HepG2 (cell line): ENCODE measurements around the gene ARL15. TPM values are rescaled to one million over a fixed set of nuclear protein-coding genes. Genes with fewer than 3 reads are reported as not detected.

Source experiments
- ATAC-seq: fragments of 200-7000 bp; cut with Tn5 transposase; 3 replicates; pipeline ENCODE4 v1.9.1; 2020; ENCODE audit warnings: mild to moderate bottlenecking, moderate library complexity
- BruUV-seq: library from RNA; stranded (reverse); fragments of 400-500 nt; replicated peaks from 2 replicates; lab custom pipeline; 2021; lab: Mats Ljungman, UMichigan
- CTCF ChIA-PET: fragments of 300-600 bp; formaldehyde crosslinking; extraction: SDS; loops from one replicate; lab custom pipeline; 2021; ENCODE audit warnings: low total read pairs, inconsistent platforms, low intra/inter-chr PET ratio; lab: Yijun Ruan, JAX
- POLR2A ChIA-PET: fragments of 350-600 bp; sonication (Branson Sonifier 250); formaldehyde crosslinking; loops from one replicate; lab custom pipeline; 2020; ENCODE audit warnings: antibody characterized with exemption, inconsistent platforms; lab: Yijun Ruan, JAX
- DNase-seq: peaks from one replicate; pipeline ENCODE4 v3.0.0-alpha.2; 2015; ENCODE audit warnings: low spot score
- FAIRE-seq: peaks from 3 replicates; lab custom pipeline; 2011; peaks lifted over from hg19 to GRCh38; lab: Jason Lieb, UNC
- H2AFZ ChIP-seq: one replicate; pipeline ENCODE4 v1.6.1; 2011; ENCODE audit warnings: low read length, inconsistent platforms
- H3K27ac ChIP-seq: fragments of 300-600 bp; 3 replicates; pipeline ENCODE4 v1.8.0; 2011; ENCODE audit warnings: mixed run types, mild to moderate bottlenecking, mixed read lengths, low read length, inconsistent platforms; ENCODE audit not compliant: insufficient read depth; ENCODE audit errors: extremely low read length
- H3K27me3 ChIP-seq, 2 experiments: fragments of 200-600 bp in 1 of 2; 2 replicates in 1 of 2; 3 replicates in 1 of 2; pipeline versions ENCODE4 v1.6.0 to v1.8.0; 2011; ENCODE audit warnings: low read length in 2 of 2, mild to moderate bottlenecking in 2 of 2, moderate library complexity in 2 of 2, inconsistent platforms in 1 of 2; ENCODE audit not compliant: insufficient read depth in 2 of 2, control insufficient read depth in 1 of 2
- H3K36me3 ChIP-seq, 2 experiments: fragments of 200-600 bp in 1 of 2; replicated peaks in 1 of 2; 2 replicates in 1 of 2; 3 replicates in 1 of 2; pipeline versions ENCODE4 v1.5.1 to v1.8.0; 2011; ENCODE audit warnings: low read length in 2 of 2, inconsistent platforms in 1 of 2; ENCODE audit not compliant: insufficient read depth in 2 of 2, control insufficient read depth in 1 of 2
- H3K4me1 ChIP-seq: 2 replicates; pipeline ENCODE4 v1.5.1; 2012; ENCODE audit warnings: low read length, inconsistent platforms; ENCODE audit not compliant: insufficient read depth
- H3K4me2 ChIP-seq: 2 replicates; pipeline ENCODE4 v1.6.0; 2011; ENCODE audit warnings: low read depth, low read length, inconsistent platforms
- H3K4me3 ChIP-seq, 3 experiments: fragments of 200-600 bp in 1 of 3; sonication (generic), shearing (Covaris generic) in 1 of 3; replicated peaks in 1 of 3; 2 replicates each; pipeline ENCODE4 v1.5.1; 2011 to 2016; ENCODE audit warnings: low read length in 3 of 3, inconsistent platforms in 2 of 3, low read depth in 2 of 3, mild to moderate bottlenecking in 2 of 3, control low read depth in 1 of 3, mixed read lengths in 1 of 3; ENCODE audit not compliant: insufficient read depth in 1 of 3
- H3K79me2 ChIP-seq: one replicate; pipeline ENCODE4 v1.6.1; 2011; ENCODE audit warnings: low read length, inconsistent platforms; ENCODE audit not compliant: insufficient read depth
- H3K9ac ChIP-seq: 2 replicates; pipeline ENCODE4 v1.6.0; 2011; ENCODE audit warnings: mild to moderate bottlenecking, low read depth, low read length, inconsistent platforms; ENCODE audit not compliant: insufficient read depth
- H3K9me3 ChIP-seq: 2 replicates; pipeline ENCODE4 v1.5.1; 2012; ENCODE audit warnings: mild to moderate bottlenecking, low read length
- H4K20me1 ChIP-seq: 2 replicates; pipeline ENCODE4 v1.6.0; 2011; ENCODE audit warnings: inconsistent platforms, mild to moderate bottlenecking, low read length, moderate library complexity; ENCODE audit not compliant: insufficient read depth
- DPF2 ChIP-seq: sonication (generic); formaldehyde crosslinking; IDR thresholded peaks from 2 replicates; pipeline ENCODE4 v1.4.0; 2020; ENCODE audit warnings: mild to moderate bottlenecking, low read depth, missing genetic modification reagents, borderline replicate concordance
- ETV6 ChIP-seq: sonication (generic); formaldehyde crosslinking; conservative IDR thresholded peaks from 2 replicates; pipeline ENCODE4 v1.4.0; 2020; ENCODE audit warnings: missing genetic modification reagents
- NAIF1 ChIP-seq: sonication (generic); formaldehyde crosslinking; IDR thresholded peaks from 2 replicates; pipeline ENCODE4 v1.5.0; 2020; ENCODE audit warnings: mild to moderate bottlenecking, missing genetic modification reagents, borderline replicate concordance
- SRY ChIP-seq: sonication (generic); formaldehyde crosslinking; IDR thresholded peaks from 2 replicates; pipeline ENCODE4 v1.8.0; 2022; ENCODE audit warnings: mild to moderate bottlenecking, missing genetic modification reagents
- ZNF205 ChIP-seq: IDR thresholded peaks from 2 replicates; pipeline ENCODE4 v1.6.1; 2018; ENCODE audit warnings: missing biosample characterization, missing genetic modification reagents
- ZNF296 ChIP-seq: sonication (generic); formaldehyde crosslinking; conservative IDR thresholded peaks from 2 replicates; pipeline ENCODE4 v1.5.0; 2020; ENCODE audit warnings: mild to moderate bottlenecking, missing genetic modification reagents
- ZNF317 ChIP-seq: sonication (generic); formaldehyde crosslinking; IDR thresholded peaks from 2 replicates; pipeline ENCODE4 v1.5.0; 2020; ENCODE audit warnings: mild to moderate bottlenecking, missing genetic modification reagents
- ZNF562 ChIP-seq: sonication (generic); formaldehyde crosslinking; IDR thresholded peaks from 2 replicates; pipeline ENCODE4 v1.8.0; 2022; ENCODE audit warnings: missing genetic modification reagents, borderline replicate concordance
- ZNF569 ChIP-seq: sonication (generic); formaldehyde crosslinking; IDR thresholded peaks from 2 replicates; pipeline ENCODE4 v1.5.0; 2020; ENCODE audit warnings: mild to moderate bottlenecking, missing genetic modification reagents, moderate library complexity, borderline replicate concordance
- ZNF609 ChIP-seq: sonication (generic); formaldehyde crosslinking; IDR thresholded peaks from 2 replicates; pipeline ENCODE4 v1.4.0; 2020; ENCODE audit warnings: mild to moderate bottlenecking, missing genetic modification reagents, borderline replicate concordance
- ZNF670 ChIP-seq: sonication (generic); formaldehyde crosslinking; IDR thresholded peaks from 2 replicates; pipeline ENCODE4 v1.8.0; 2022; ENCODE audit warnings: mild to moderate bottlenecking, missing genetic modification reagents, borderline replicate concordance
- WGBS: methylation state at CpG from one replicate; pipeline ENCODE4 v1.1.6; 2017; ENCODE audit warnings: low lambda C conversion rate; 5-methylcytosine and 5-hydroxymethylcytosine counted together
- in situ Hi-C: cut with HindIII; loops from 2 replicates; pipeline ENCODE4 v1.10.0; 2017; ENCODE audit warnings: low pct_unique_long_range_greater_than_20kb; ENCODE audit not compliant: extremely low pct_ligation_motif_present
- intact Hi-C: fragments of 100-400 bp; cut with micrococcal nuclease; formaldehyde crosslinking; loops from one replicate; pipeline ENCODE4 v1.10.0; 2022; ENCODE audit not compliant: unreplicated experiment
- polyA plus RNA-seq, 8 experiments: library from polyadenylated mRNA; depleted of rRNA in 3 of 8; stranded (reverse) in 7 of 8; unstranded in 1 of 8; fragments of >200 nt; fragmentation: Illumina TruSeq in 4 of 8; extraction: Trizol in 4 of 8; gene quantifications; 2 replicates each; pipeline versions ENCODE4 v1.2.1 to v1.2.3, GENCODE V29; 2011 to 2016; ENCODE audit warnings: low read depth in 4 of 8, missing spikeins in 1 of 8, mixed read lengths in 1 of 8; ENCODE audit not compliant: insufficient read depth in 1 of 8
- total RNA-seq, 5 experiments: library from RNA; depleted of rRNA; stranded (reverse); fragments of >200 nt; fragmentation: Illumina TruSeq; extraction: Trizol; gene quantifications; 2 replicates each; pipeline ENCODE4 v1.2.3, GENCODE V29; 2016; ENCODE audit warnings: low read depth in 1 of 5
- TF ChIP-seq, protein P1 (sequence below): IDR thresholded peaks from 2 replicates; pipeline ENCODE4 v1.6.1; 2016
- TF ChIP-seq, protein P2 (sequence below): sonication (generic); formaldehyde crosslinking; IDR thresholded peaks from 2 replicates; pipeline ENCODE4 v1.4.0; 2020; ENCODE audit warnings: missing genetic modification reagents
- TF ChIP-seq, protein P3 (sequence below): sonication (generic); formaldehyde crosslinking; IDR thresholded peaks from 2 replicates; pipeline ENCODE4 v1.4.0; 2020; ENCODE audit warnings: low read depth, mild to moderate bottlenecking, missing genetic modification reagents

Gene ARL15
- total and polyA plus RNA-seq, 2 of the 13 experiments (the other 11 are each of a cell fraction or from before 2014, with no cell fraction given): 2.5 to 7.7 TPM

GRCh38 chr5:54227109-54227508 lies 83.3 kb downstream of the ARL15 start (continued):
- TF ChIP-seq, protein P1, sequence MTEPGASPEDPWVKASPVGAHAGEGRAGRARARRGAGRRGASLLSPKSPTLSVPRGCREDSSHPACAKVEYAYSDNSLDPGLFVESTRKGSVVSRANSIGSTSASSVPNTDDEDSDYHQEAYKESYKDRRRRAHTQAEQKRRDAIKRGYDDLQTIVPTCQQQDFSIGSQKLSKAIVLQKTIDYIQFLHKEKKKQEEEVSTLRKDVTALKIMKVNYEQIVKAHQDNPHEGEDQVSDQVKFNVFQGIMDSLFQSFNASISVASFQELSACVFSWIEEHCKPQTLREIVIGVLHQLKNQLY: no peak

DNA sequence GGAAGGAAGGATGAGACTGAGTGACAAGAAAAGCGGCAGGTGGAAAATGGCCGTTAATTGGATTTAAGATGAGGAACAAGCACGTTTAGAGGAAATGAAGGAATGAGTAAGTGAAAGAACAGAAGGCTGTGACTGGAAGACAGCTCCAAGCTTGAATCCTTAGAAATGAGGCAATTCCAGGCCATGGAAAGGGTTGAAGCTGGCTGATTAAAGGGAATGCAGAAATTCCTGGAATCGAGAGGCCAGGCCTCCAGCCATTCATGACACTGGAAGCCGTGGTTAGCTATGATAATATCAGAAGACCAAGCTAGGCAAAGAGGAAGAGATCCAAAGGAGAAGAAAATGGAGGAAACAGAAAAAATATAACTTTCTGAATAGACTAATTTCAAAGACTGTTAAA lies 84.2 kb downstream of the ARL15 start:
- no peaks in the 10 kb centered on the region for H4K20me1 ChIP-seq
- no TSS peak for BruUV-seq
- POLR2A ChIA-PET: no interaction called here

More for the DNA sequence above, 84.2 kb downstream of the ARL15 start:
- no peaks in the 10 kb centered on the region for H3K36me3 ChIP-seq
- DNase-seq: no peak
- no peaks in the 10 kb centered on the region for H3K4me1 ChIP-seq
- no peak for FAIRE-seq
- intact Hi-C loops: loop anchor here (10.0 kb wide), 1 partner anchor 261 kb away; no protein-coding TSS in a partner anchor
- CTCF ChIA-PET: no interaction called here
- ATAC-seq: no peak
- no peak overlapping the region for H3K9ac ChIP-seq
- H3K4me2 ChIP-seq: no peak overlapping the region
- in situ Hi-C loops: loop anchor here (10.0 kb wide), 1 partner anchor 1051 kb away; no protein-coding TSS in a partner anchor
- H3K27ac ChIP-seq: no peak overlapping the region
- no peaks in the 10 kb centered on the region for H3K27me3 ChIP-seq
- no peaks in the 10 kb centered on the region for H3K79me2 ChIP-seq
- no peak overlapping the region for H3K4me3 ChIP-seq
- TF ChIP-seq ZNF562: no peak
- no peak for TF ChIP-seq ZNF296
- no peak for TF ChIP-seq ZNF670 (CRISPR knock-in tag)
- TF ChIP-seq, protein P2, sequence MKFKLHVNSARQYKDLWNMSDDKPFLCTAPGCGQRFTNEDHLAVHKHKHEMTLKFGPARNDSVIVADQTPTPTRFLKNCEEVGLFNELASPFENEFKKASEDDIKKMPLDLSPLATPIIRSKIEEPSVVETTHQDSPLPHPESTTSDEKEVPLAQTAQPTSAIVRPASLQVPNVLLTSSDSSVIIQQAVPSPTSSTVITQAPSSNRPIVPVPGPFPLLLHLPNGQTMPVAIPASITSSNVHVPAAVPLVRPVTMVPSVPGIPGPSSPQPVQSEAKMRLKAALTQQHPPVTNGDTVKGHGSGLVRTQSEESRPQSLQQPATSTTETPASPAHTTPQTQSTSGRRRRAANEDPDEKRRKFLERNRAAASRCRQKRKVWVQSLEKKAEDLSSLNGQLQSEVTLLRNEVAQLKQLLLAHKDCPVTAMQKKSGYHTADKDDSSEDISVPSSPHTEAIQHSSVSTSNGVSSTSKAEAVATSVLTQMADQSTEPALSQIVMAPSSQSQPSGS: no peak
- TF ChIP-seq NAIF1 (CRISPR knock-in tag): no peak
- TF ChIP-seq, protein P3, sequence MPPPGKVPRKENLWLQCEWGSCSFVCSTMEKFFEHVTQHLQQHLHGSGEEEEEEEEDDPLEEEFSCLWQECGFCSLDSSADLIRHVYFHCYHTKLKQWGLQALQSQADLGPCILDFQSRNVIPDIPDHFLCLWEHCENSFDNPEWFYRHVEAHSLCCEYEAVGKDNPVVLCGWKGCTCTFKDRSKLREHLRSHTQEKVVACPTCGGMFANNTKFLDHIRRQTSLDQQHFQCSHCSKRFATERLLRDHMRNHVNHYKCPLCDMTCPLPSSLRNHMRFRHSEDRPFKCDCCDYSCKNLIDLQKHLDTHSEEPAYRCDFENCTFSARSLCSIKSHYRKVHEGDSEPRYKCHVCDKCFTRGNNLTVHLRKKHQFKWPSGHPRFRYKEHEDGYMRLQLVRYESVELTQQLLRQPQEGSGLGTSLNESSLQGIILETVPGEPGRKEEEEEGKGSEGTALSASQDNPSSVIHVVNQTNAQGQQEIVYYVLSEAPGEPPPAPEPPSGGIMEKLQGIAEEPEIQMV (CRISPR knock-in tag): no peak
- TF ChIP-seq ZNF205: no peak
- TF ChIP-seq ZNF609 (CRISPR knock-in tag): no peak
- no peak for TF ChIP-seq ZNF569 (CRISPR knock-in tag)
- TF ChIP-seq ETV6 (CRISPR knock-in tag): no peak
- no peak for TF ChIP-seq ZNF317
- no peak for TF ChIP-seq SRY (CRISPR knock-in tag)
- no peak for TF ChIP-seq DPF2 (CRISPR knock-in tag)
- TF ChIP-seq, all 625 proteins: peak for 0
- H2AFZ ChIP-seq: no peak overlapping the region
- 36% methylated on average over 5 of the region's 5 CpGs for WGBS
- no peaks in the 10 kb centered on the region for H3K9me3 ChIP-seq
